Measurements from ENCODE around the gene KRT80.

The KRT80 gene

GRCh38 chr12:52181746-52182145 lies 10.1 kb downstream of the KRT80 start:
- no peak for DNase-seq (ENCODE audit: low read depth in 2 of 3, low spot score in 2 of 3)

- DNase-seq (ENCODE audit: low read depth in 2 of 3, low spot score in 2 of 3), result no peak
Measured at GRCh38 chr12:52180971-52181628, 10.7 kb downstream of the KRT80 start.

GRCh38 chr12:52179396-52179973 lies 12.3 kb downstream of the KRT80 start:
- no peak for DNase-seq (ENCODE audit: low read depth in 2 of 3, low spot score in 2 of 3)

DNA sequence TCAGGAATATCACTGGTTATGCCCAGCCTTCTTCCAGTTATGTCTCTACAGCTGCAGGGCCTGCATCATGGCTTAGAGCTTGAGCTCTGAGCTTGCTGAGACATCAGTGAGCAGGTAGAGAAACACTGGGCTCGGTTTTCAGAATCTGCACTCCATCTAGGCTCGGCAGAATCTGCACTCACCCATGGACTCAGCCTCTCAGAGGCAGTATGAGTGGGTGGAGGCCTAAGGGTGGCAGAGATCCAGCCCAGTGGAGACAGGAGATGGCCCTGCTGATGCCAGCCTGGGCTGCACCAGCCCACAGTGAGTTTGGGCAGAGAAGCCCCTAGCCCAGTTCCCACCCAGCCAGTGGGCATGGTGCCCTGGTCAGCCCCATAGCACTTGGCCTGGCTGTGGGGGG lies 12.8 kb downstream of the KRT80 start:
- DNase-seq (ENCODE audit: low read depth in 2 of 3, low spot score in 2 of 3), result no peak

- DNase-seq (ENCODE audit: low read depth in 2 of 3, low spot score in 2 of 3), result no peak
Measured at GRCh38 chr12:52178443-52178842, 13.4 kb downstream of the KRT80 start.

DNA sequence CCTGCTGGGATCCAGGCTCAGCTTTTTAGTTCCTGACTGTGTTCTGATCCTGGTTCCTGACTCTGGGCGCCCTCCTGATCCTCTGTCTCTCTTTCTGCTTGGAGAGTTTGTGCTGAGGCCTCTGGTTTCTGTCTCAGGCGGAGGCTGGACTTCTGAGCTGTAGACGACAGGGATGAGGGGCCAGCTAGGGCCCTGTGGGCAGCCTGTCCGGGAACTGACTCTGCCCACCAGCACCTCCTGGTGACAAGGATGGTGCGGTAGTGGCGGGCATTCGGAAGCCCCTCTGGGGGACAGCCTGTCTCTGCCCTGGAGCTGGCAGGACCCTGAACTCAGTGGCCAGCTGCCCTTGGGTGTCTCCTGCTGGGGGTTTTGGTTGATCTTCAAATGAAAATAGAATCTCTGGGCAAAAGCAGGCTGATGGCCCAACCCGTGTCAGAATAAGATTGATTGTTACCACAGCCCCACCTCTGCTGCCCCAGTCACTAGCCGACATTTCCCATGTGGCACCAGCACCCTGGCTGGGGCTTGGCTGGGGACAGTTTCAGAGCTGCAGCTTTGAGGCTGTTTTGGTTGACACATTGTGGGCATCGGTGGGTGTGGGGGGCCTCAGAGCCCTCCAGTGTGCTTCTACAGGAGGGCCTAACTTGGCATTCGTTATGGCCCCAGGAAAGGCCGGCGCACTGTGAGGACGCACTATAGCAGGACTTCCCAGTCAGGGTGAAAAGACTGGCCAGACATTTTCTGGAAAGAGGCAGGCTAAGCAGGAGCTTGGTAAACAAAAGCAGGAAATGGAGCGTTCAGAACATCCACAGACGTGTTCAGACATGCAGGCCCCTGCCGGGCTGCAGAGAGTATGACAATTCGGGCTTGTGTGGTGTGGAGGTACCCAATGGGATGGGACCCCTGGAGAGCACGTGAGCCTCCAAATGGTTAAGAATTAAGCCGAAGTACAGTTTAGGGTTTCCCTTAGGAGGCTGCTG lies 16.2 kb downstream of the KRT80 start:
- DNase-seq (ENCODE audit: low read depth in 2 of 3, low spot score in 2 of 3), result no peak

GRCh38 chr12:52173526-52173925 lies 18.3 kb downstream of the KRT80 start:
- DNase-seq (ENCODE audit: low read depth in 2 of 3, low spot score in 2 of 3), result no peak

GRCh38 chr12:52172956-52173355 lies 18.9 kb downstream of the KRT80 start:
- DNase-seq (ENCODE audit: low read depth in 2 of 3, low spot score in 2 of 3), result no peak

DNA sequence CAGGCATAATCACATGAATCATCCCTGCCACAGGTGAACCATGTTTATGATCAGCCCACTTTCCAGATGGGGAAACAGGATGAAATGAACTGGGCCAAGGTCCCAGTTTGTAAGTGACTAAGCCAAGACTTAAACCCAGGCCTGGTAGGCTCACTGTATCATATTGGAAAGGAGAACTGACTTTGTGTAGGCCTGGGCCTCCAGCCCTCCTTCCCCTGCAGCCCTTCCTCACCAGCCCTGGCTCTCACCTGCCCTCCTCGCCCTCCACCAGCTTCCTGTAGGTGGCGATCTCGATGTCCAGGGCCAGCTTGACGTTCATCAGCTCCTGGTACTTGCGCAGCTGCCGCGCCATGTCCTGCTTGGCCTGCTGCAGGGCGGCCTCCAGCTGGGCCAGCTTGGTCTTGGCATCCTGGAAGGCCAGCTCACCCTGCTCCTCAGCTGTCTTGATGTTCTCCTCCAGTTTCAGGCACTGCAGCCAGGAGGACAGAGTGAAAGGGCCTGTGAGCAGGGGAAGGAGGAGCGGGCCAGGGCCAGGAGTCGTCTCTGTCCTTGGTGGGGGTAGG lies 19.8 kb downstream of the KRT80 start:
- no peak for DNase-seq (ENCODE audit: low read depth in 2 of 3, low spot score in 2 of 3)

GRCh38 chr12:52170827-52171226 lies 21.0 kb downstream of the KRT80 start:
- no peak for DNase-seq (ENCODE audit: low read depth in 2 of 3, low spot score in 2 of 3)

DNA sequence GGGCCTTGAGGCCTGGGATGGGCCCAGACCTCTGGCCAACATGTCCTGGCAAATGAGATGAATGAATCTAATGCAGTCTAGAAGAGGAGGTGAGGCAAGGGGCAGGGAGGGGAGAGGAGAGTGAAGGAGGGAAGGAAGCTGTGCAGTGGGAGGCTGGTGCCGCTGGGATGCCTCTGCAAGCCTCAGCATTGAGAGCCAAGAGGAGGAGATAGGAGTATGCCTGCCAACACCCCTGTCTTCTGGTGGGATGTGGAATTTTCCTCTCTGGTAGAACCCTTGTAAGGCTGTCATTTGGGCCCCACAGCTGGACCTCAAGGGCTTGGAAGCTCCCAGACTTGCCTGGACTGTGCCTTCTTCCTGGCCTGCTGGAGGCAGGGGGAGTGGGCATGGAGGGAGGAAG lies 21.9 kb downstream of the KRT80 start:
- DNase-seq (ENCODE audit: low read depth in 2 of 3, low spot score in 2 of 3), result no peak

- DNase-seq (ENCODE audit: low read depth in 2 of 3, low spot score in 2 of 3), result no peak
Measured at GRCh38 chr12:52168019-52168717, 23.6 kb downstream of the KRT80 start.

DNA sequence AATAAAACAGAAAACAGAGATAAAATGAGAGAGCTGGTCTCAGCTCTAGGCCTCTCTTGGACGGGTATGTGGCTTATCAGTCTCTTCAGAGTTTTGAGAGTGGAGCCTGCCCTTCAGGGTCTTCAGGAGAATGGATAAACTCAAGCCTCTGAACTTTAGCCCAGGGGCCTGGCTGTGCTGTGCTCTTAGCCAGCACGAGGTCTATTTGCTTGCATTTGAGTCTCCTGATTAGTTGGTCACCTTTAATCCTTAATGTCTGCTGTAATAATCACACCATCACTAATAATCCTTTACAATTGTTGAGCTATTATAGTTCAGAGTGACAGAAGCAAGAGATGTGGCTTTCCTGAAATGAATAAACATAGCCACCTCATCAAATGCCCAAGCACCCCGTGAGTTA lies 24.3 kb downstream of the KRT80 start:
- no peak for DNase-seq (ENCODE audit: low read depth in 2 of 3, low spot score in 2 of 3)

DNA sequence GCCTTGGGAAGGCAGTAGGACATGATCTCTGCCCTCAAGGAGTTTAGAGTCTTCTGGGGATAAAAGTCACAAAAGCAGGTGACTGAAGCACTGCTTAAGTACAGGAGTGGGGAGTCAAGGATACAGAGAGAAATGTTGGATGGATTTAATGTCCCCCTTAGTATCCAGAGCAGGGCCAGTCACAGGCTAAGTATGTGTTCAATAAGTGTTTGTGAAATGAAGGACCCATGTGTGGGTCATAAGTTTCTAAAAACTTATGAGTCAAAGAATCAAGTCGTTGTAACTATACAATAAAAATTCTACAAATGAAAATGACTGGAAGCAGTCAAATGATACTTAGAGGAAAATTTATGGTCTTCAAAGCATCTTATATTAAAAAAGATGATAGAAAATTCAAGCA lies 25.1 kb downstream of the KRT80 start:
- DNase-seq (ENCODE audit: low read depth in 2 of 3, low spot score in 2 of 3), result no peak

GRCh38 chr12:52165096-52165855 lies 26.5 kb downstream of the KRT80 start:
- no peak for DNase-seq (ENCODE audit: low read depth in 2 of 3, low spot score in 2 of 3)

DNA sequence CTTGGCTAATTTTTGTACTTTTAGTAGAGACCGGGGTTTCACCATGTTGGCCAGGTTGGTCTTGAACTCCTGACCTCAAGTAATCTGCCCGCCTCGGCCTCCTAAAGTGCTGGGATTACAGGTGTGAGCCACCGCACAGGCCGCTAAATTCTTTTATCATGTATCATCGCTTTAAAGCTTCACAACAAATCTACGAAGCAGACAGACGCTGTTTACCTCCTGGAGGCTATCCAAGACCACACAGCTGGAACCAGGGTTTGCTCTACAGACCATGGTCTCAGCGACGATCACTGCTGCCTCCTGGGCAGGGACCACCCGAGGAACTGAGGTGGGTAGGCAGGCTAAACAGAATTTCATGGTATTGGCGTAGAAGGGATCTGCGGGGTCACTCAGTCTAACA lies 27.2 kb downstream of the KRT80 start:
- no peak for DNase-seq (ENCODE audit: low read depth in 2 of 3, low spot score in 2 of 3)

DNA sequence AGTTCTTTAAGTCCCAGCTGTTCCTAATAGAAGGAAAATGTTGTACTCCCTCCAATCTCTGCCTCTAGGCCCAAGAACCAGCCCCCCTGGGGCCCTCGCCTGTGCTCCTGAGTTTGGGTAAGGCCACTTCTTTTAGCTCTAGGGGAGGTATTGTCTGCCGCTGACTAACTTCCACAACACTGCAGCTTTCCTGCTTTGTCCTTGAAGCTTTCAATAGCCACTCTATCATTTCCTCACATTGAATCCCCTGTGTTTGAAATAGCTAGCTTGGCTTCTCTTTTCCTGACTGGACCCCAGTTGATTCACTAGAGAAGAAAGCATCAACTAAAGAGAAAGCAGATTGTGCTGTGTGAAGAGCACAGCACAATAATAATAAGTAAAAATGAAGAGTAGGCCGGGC lies 28.8 kb downstream of the KRT80 start:
- no peak for DNase-seq (ENCODE audit: low read depth in 2 of 3, low spot score in 2 of 3)

DNA sequence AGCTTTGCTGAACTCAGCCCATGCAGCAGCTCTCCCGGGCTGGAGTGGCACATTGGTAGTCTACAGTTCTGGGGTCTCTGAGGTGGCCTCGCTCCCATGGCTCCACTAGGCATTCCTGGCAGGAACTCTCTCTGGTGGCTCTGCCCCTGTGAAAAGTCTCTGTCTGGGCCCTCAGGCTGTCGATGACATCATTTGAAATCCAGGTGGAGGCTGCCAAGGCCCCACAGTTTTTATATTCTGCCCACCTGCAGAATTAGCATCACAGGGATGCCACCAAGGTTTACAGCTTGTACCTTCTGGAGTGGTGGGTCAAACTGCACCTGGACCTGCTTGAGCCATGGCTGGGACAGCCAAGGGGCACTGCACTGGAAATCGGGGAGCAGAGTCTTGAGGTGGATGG lies 31.6 kb downstream of the KRT80 start:
- DNase-seq (ENCODE audit: low read depth in 2 of 3, low spot score in 2 of 3), result no peak

GRCh38 chr12:52157566-52158150 lies 34.2 kb downstream of the KRT80 start:
- DNase-seq (ENCODE audit: low read depth in 2 of 3, low spot score in 2 of 3), result no peak

All from activated CD8-positive, alpha-beta memory T cell treated with anti-CD3 and anti-CD28 coated beads for 48 hours (primary cell).